ENCODE data around the gene RSAD2. TPM values are rescaled to one million over a fixed set of nuclear protein-coding genes. Genes with fewer than 3 reads are reported as not detected.
A peak's percentile ranks its signal among the peaks of the same experiment; 100 is the strongest.

RSAD2 gene
- total and polyA plus RNA-seq, 9 of the 15 experiments (the other 6 are each of a cell fraction or from before 2014, with no cell fraction given), result 0.15 to 1.4 (median 0.28) TPM

DNA sequence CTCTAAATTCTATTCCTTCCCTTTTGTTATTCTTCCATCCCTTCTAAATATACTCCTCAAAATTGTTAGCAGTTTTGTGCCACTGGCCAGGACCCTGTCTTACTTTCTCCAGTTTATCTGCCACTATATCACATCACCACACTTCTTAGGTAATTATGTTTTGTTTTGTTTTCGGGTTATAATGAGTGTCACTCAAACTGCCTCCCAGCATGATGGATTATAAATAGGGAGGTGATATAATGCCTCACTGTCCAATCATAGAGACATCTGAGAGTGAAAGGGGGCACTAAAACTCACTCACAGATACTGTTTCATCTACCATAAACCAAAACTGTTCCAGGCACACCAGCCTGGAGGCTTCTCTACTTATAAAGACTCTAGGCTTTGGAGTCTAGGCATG is 3.5 kb downstream of the RSAD2 start:
- Histone ChIP-seq H3K4me2 (ENCODE audit: insufficient read depth, low read length) (peak overlapping the region; percentile 4; the same call in 1 of the 2 replicates), H3K9me1 (ENCODE audit: control insufficient read depth, insufficient read depth, low read length) (no peaks in the 10 kb centered on the region), H3K9me3 (replicated peaks; ENCODE audit: control insufficient read depth, insufficient read depth, low read depth, low read length) (peaks cover 18% of the 10 kb centered on the region), H3K27me3 (ENCODE audit: control insufficient read depth in 2 of 2, insufficient read depth in 2 of 2, low read length in 2 of 2) (no peaks in the 10 kb centered on the region), H3K4me1 (replicated peaks in 1 of 2; ENCODE audit: control insufficient read depth in 2 of 2, insufficient read depth in 2 of 2, low read length in 2 of 2) (peaks cover 17 to 59% of the 10 kb centered on the region in 2 experiments; a peak in 4 of 5 replicates), H2AFZ (ENCODE audit: low read depth, low read length) (no peak overlapping the region; the same call in 1 of the 2 replicates), H3K4me3 (no peak overlapping the region), H3K36me3 (ENCODE audit: control insufficient read depth, insufficient read depth, low read length) (no peaks in the 10 kb centered on the region), H3K79me2 (ENCODE audit: control insufficient read depth, insufficient read depth, low read length) (no peaks in the 10 kb centered on the region), H3K9ac (ENCODE audit: insufficient read depth in 1 of 2, low read depth in 2 of 2, low read length in 2 of 2) (no peak overlapping the region), H3K27ac (ENCODE audit: extremely low read depth, low read depth, low read length) (no peak overlapping the region; the same call in 2 of the 3 replicates), H4K20me1 (replicated peaks; ENCODE audit: control insufficient read depth, insufficient read depth, low read length) (no peaks in the 10 kb centered on the region)
- 0% methylated on average over 1 of the region's 1 CpG for WGBS (ENCODE audit: insufficient coverage, low coverage, missing lambda C conversion rate)
- no TSS peak for BruUV-seq (replicated peaks)
- in situ Hi-C loops (cut with MboI), result no loop called here
- ChIA-PET CTCF (ENCODE audit: low intra/inter-chr PET ratio) (no interaction called here), POLR2A (interaction anchor here (1.2 kb wide), 1 partner anchor 15 kb away, joined by 3 read pairs; no protein-coding TSS in a partner anchor)
- FAIRE-seq, result no peak
- no peak for TF ChIP-seq ZZZ3 (IDR thresholded peaks at IDR 0.05)
- peak; percentile 83 for TF ChIP-seq MEIS2 (IDR thresholded peaks at IDR 0.05; ENCODE audit: partially characterized antibody)
- TF ChIP-seq, protein P1, sequence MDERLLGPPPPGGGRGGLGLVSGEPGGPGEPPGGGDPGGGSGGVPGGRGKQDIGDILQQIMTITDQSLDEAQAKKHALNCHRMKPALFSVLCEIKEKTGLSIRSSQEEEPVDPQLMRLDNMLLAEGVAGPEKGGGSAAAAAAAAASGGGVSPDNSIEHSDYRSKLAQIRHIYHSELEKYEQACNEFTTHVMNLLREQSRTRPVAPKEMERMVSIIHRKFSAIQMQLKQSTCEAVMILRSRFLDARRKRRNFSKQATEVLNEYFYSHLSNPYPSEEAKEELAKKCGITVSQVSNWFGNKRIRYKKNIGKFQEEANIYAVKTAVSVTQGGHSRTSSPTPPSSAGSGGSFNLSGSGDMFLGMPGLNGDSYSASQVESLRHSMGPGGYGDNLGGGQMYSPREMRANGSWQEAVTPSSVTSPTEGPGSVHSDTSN (CRISPR knock-in tag; IDR thresholded peaks at IDR 0.05; ENCODE audit: low read depth), result no peak
- TF ChIP-seq, protein P1 (tag; conservative IDR thresholded peaks at IDR 0.05; ENCODE audit: low read depth), result peak; percentile 71
- peak; percentile 93 for TF ChIP-seq PKNOX1 (IDR thresholded peaks at IDR 0.05)
- no peak for ATAC-seq
- no peak for DNase-seq (ENCODE audit: extremely low read depth in 1 of 4, low spot score in 3 of 4)
- intact Hi-C loops (cut with micrococcal nuclease), result loop anchor here (2.0 kb wide), 1 partner anchor 14 kb away; no protein-coding TSS in a partner anchor
